Measurements from ENCODE around the gene CDHR2. TPM values are rescaled to one million over a fixed set of nuclear protein-coding genes. Genes with fewer than 3 reads are reported as not detected.

The CDHR2 gene
- total and polyA plus RNA-seq, 2 of the 13 experiments (the other 11 are each of a cell fraction or from before 2014, with no cell fraction given) = 17.9 to 20.9 TPM

DNA sequence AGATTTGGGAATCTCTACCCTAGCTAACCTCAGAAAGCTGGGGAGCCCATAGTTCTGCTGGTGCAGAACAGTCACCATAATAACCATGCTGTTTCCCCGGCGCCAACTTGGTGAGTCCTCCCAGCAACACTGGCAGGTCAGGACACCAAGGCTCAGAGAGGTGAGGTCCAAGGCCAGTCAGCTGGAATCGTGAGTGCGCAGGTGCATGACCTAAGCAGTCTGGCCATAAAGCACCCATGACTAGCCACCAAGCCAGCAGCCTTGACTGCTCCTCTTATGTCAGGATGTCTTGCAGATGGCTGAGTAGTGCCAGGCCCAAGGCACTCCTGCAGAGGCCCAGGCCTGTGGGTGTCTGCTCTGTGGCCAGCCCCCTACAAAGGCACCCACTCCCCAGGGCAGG lies 14.5 kb upstream of the CDHR2 start (continued):
- TF ChIP-seq, protein P1, sequence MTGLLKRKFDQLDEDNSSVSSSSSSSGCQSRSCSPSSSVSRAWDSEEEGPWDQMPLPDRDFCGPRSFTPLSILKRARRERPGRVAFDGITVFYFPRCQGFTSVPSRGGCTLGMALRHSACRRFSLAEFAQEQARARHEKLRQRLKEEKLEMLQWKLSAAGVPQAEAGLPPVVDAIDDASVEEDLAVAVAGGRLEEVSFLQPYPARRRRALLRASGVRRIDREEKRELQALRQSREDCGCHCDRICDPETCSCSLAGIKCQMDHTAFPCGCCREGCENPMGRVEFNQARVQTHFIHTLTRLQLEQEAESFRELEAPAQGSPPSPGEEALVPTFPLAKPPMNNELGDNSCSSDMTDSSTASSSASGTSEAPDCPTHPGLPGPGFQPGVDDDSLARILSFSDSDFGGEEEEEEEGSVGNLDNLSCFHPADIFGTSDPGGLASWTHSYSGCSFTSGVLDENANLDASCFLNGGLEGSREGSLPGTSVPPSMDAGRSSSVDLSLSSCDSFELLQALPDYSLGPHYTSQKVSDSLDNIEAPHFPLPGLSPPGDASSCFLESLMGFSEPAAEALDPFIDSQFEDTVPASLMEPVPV (CRISPR knock-in tag; IDR thresholded peaks at IDR 0.05) = no peak
- TF ChIP-seq TBX3 (IDR thresholded peaks at IDR 0.05; ENCODE audit: borderline replicate concordance) (no peak), NONO (IDR thresholded peaks at IDR 0.05) (no peak), NONO (CRISPR knock-in tag; conservative IDR thresholded peaks at IDR 0.05) (no peak), SRSF9 (IDR thresholded peaks at IDR 0.05; ENCODE audit: borderline replicate concordance, insufficient read depth, low read depth, low read length, poor library complexity, severe bottlenecking) (no peak), ZNF234 (CRISPR knock-in tag; conservative IDR thresholded peaks at IDR 0.05) (no peak)
- TF ChIP-seq, protein P2, sequence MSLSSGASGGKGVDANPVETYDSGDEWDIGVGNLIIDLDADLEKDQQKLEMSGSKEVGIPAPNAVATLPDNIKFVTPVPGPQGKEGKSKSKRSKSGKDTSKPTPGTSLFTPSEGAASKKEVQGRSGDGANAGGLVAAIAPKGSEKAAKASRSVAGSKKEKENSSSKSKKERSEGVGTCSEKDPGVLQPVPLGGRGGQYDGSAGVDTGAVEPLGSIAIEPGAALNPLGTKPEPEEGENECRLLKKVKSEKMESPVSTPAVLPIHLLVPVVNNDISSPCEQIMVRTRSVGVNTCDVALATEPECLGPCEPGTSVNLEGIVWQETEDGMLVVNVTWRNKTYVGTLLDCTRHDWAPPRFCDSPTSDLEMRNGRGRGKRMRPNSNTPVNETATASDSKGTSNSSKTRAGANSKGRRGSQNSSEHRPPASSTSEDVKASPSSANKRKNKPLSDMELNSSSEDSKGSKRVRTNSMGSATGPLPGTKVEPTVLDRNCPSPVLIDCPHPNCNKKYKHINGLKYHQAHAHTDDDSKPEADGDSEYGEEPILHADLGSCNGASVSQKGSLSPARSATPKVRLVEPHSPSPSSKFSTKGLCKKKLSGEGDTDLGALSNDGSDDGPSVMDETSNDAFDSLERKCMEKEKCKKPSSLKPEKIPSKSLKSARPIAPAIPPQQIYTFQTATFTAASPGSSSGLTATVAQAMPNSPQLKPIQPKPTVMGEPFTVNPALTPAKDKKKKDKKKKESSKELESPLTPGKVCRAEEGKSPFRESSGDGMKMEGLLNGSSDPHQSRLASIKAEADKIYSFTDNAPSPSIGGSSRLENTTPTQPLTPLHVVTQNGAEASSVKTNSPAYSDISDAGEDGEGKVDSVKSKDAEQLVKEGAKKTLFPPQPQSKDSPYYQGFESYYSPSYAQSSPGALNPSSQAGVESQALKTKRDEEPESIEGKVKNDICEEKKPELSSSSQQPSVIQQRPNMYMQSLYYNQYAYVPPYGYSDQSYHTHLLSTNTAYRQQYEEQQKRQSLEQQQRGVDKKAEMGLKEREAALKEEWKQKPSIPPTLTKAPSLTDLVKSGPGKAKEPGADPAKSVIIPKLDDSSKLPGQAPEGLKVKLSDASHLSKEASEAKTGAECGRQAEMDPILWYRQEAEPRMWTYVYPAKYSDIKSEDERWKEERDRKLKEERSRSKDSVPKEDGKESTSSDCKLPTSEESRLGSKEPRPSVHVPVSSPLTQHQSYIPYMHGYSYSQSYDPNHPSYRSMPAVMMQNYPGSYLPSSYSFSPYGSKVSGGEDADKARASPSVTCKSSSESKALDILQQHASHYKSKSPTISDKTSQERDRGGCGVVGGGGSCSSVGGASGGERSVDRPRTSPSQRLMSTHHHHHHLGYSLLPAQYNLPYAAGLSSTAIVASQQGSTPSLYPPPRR (CRISPR knock-in tag; IDR thresholded peaks at IDR 0.05; ENCODE audit: borderline replicate concordance) = no peak

All from HepG2 (cell line).